ENCODE measurements around the gene NFS1.
"Not testable (repeated sequence)": the region's sequence is repeated elsewhere in the genome, so short reads cannot be mapped to it uniquely, and the experiment has no call there.

- TF ChIP-seq CTCF, POLR2A (IDR thresholded peaks at IDR 0.05): not testable (repeated sequence)
Observed at GRCh38 chr20:35705894-35706293, 6.7 kb upstream of the NFS1 start.
